Stimulated activated naive CD4-positive, alpha-beta T cell (primary cell): ENCODE measurements around the gene AGAP3.

ENCODE experiments used
- DNase-seq, 6 experiments: peaks; one replicate each; lab custom pipeline; 2025; lab: John Stamatoyannopoulos, UW

Gene AGAP3

DNA sequence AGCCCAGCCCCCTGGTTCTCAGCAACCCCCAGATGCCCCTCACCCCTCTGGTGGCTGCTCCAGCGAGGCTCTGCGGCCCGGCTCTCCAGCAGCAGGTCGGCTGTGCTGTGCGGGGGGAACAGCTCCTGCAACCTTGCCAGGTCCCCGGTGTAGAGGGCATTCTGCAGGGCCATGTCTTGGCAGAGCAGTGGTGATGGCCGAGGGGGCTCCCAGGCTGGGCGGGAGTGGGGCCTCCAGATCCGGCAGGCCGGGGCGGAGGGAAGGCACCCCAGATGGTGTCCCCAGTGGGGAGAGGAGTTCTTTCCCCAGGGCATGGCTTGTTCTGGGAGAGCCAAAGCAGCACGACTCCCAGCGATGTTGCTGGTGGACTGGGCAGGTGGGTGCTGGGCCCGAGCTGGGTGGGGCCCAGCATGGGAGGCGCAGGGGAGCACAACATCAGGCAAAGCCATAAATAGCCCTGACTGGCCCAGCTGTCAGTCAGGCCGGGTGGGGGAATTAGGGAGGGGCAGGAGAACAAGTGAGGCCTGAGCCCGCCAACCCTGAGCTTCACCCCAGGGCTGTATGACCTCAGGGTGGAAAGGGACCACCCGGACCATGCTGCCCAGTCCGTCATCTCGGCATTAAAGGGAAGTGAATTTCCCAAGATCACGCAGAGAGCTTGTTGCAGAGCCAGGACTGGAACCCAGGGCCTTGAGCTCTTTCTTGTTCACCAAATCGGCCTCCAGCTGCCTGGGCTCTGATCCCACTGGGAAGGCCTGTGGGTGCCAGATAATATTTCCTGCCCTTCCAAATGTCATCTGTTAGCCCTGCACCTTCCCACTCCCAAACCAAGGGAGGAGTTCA is 101.4 kb downstream of the AGAP3 start:
- no peak for DNase-seq

DNA sequence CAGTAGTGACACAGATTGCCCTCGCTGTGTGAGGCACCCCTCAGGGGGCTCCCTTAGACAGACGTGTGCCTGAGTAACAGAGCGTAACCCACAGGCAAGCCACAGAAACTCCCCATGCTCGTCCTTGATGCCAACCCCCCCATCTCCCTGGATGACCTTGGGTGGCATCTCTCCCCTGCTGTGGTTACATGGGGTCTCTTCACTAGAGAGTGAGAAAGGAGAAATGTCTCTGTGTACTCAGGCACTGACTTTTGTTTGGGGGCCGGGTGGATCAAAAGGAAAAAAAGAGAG is 101.9 kb downstream of the AGAP3 start:
- no peak for DNase-seq

DNA sequence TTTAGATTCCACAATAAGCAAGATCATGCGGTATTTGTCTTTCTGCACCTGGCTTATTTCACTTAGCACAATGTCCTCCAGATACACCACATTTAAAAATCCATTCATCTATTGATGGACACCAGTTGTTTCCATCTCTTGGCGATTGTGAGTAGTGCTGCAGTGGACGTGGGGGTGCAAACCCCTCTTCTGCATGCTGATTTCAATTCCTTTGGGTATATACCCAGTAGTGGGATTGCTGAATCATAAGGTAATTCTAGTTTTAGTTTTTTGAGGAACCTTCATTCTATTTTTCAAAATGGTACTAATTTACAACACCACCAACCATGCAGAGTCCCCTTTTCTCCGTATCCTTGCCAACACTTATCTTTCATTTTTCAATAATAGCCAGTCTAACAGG is 102.8 kb downstream of the AGAP3 start:
- no peak for DNase-seq

DNA sequence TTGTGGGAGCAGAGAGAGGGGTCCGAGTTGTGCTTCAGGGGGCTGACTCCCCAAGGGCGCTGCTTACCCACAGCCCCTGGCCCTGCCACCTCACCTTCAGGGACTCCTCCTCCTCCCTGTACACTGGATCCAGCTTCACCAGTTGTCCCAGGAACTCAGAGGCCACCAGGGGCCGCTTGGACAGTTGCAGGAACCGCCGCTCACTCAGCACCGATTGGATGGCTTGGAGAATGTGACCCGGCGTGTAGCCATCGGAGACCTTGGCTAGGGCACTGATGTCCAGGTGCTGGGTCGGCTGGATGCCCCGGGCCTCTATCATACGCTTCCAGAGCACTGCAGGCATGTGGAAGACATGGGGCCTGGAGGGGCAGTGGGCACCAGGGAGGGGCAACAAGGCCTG is 105.3 kb downstream of the AGAP3 start:
- no peak for DNase-seq

DNA sequence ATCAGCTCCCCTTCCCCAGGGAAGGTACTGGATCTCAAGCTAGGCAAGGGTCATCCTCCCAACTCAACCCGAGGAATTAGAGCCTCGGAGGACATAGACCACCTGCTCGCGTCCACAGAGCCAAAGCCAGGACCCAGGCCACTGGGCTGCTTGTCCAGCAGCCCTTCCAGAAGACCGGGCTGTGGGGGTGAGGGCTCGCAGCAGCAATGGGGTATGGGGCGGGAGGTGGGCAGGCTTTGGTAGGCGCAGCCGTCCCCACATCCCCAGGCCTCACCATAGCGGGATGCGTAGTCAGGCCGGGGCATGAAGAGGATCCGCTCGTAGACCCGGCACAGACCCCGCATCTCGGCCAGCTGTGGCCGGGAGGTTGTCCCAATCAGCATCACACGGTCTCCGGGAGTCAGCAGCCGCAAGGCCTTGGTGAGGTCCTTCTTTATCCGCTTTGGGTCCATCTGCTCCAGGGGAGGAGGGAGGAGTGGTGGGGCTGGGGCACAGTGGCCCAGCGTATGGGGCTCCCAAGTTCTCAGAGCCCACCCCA is 105.8 kb downstream of the AGAP3 start:
- no peak for DNase-seq

DNA sequence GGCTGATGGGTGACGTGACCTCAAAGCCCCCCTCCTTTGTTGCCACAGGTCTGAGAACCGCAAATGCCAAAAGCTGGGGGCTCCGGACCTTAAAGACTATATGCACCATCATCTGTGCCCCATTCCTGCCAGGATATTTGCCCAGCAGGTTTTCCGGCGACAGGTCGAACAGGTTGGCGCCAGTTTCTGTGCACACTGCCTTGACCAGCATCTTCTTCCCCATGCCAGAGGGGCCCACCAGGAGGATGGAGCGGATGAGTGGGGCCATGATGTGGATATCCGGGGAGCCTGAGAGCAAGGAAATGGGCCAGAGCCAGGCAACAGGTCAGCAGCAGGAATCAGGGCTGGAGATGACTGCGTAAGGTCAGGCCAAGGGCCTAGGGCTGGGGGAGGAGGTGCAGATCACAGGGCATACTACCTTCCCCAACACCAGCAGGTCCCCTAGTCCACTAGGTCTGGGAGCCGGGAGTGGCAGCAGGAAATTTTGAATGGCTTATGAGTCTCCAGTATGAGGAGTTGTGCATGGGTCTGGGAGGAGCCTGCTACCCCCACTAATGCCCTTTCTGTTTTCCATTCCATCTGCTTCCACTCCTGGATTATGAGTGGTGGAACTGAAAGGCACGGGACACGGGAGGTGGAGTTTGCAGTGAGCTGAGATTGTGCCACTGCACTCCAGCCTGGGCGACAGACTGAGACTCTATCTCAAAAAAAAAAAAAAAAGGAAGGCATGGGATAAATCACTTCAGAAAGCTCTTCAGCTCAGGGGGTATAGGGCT is 107.1 kb downstream of the AGAP3 start:
- no peak for DNase-seq
